HepG2 (cell line): Measurements from ENCODE around the gene FOXK2. TPM values are rescaled to one million over a fixed set of nuclear protein-coding genes. Genes with fewer than 3 reads are reported as not detected.

Experiments used
- HNF4A ChIP-seq: sonication (generic); formaldehyde crosslinking; IDR thresholded peaks from 2 replicates; pipeline ENCODE4 v1.4.0; 2020; ENCODE audit warnings: missing genetic modification reagents
- ISL2 ChIP-seq: sonication (generic); formaldehyde crosslinking; IDR thresholded peaks from 2 replicates; pipeline ENCODE4 v1.5.0; 2020; ENCODE audit warnings: missing genetic modification reagents
- MEIS1 ChIP-seq: sonication (generic); formaldehyde crosslinking; IDR thresholded peaks from 2 replicates; pipeline ENCODE4 v1.9.0; 2021; ENCODE audit warnings: mild to moderate bottlenecking, missing genetic modification reagents, moderate library complexity, borderline replicate concordance
- NPAS2 ChIP-seq: sonication (generic); formaldehyde crosslinking; IDR thresholded peaks from 2 replicates; pipeline ENCODE4 v1.8.0; 2022; ENCODE audit warnings: mild to moderate bottlenecking, missing genetic modification reagents, borderline replicate concordance
- PRMT3 ChIP-seq: sonication (generic); formaldehyde crosslinking; IDR thresholded peaks from 2 replicates; pipeline ENCODE4 v1.8.1; 2022; ENCODE audit warnings: low read depth, mild to moderate bottlenecking, moderate library complexity, missing genetic modification reagents, borderline replicate concordance
- REPIN1 ChIP-seq: sonication (generic); formaldehyde crosslinking; IDR thresholded peaks from 2 replicates; pipeline ENCODE4 v1.8.0; 2022; ENCODE audit warnings: missing genetic modification reagents, low read depth, mild to moderate bottlenecking, borderline replicate concordance
- SALL2 ChIP-seq: sonication (generic); formaldehyde crosslinking; IDR thresholded peaks from 2 replicates; pipeline ENCODE4 v1.8.1; 2023; ENCODE audit warnings: mild to moderate bottlenecking, missing genetic modification reagents, inconsistent platforms
- ZFYVE20 ChIP-seq: sonication (generic); formaldehyde crosslinking; IDR thresholded peaks from 2 replicates; pipeline ENCODE4 v1.8.0; 2023; ENCODE audit warnings: low read depth, mild to moderate bottlenecking, moderate library complexity, missing genetic modification reagents, borderline replicate concordance
- ZNF441 ChIP-seq: sonication (generic); formaldehyde crosslinking; IDR thresholded peaks from 2 replicates; pipeline ENCODE4 v1.7.0; 2021; ENCODE audit warnings: missing genetic modification reagents, borderline replicate concordance
- ZNF563 ChIP-seq: sonication (generic); formaldehyde crosslinking; IDR thresholded peaks from 2 replicates; pipeline ENCODE4 v1.8.0; 2022; ENCODE audit warnings: mild to moderate bottlenecking, moderate library complexity, missing genetic modification reagents
- ZNF569 ChIP-seq: sonication (generic); formaldehyde crosslinking; IDR thresholded peaks from 2 replicates; pipeline ENCODE4 v1.5.0; 2020; ENCODE audit warnings: mild to moderate bottlenecking, missing genetic modification reagents, moderate library complexity, borderline replicate concordance
- ZNF598 ChIP-seq: sonication (generic); formaldehyde crosslinking; IDR thresholded peaks from 2 replicates; pipeline ENCODE4 v1.5.1; 2020; ENCODE audit warnings: mild to moderate bottlenecking, missing genetic modification reagents, borderline replicate concordance
- polyA plus RNA-seq, 8 experiments: library from polyadenylated mRNA; depleted of rRNA in 3 of 8; stranded (reverse) in 7 of 8; unstranded in 1 of 8; fragments of >200 nt; fragmentation: Illumina TruSeq in 4 of 8; extraction: Trizol in 4 of 8; gene quantifications; 2 replicates each; pipeline versions ENCODE4 v1.2.1 to v1.2.3, GENCODE V29; 2011 to 2016; ENCODE audit warnings: low read depth in 4 of 8, missing spikeins in 1 of 8, mixed read lengths in 1 of 8; ENCODE audit not compliant: insufficient read depth in 1 of 8
- total RNA-seq, 5 experiments: library from RNA; depleted of rRNA; stranded (reverse); fragments of >200 nt; fragmentation: Illumina TruSeq; extraction: Trizol; gene quantifications; 2 replicates each; pipeline ENCODE4 v1.2.3, GENCODE V29; 2016; ENCODE audit warnings: low read depth in 1 of 5
- TF ChIP-seq, protein P1 (sequence below): sonication (generic); formaldehyde crosslinking; IDR thresholded peaks from 2 replicates; pipeline ENCODE4 v1.4.0; 2020; ENCODE audit warnings: missing genetic modification reagents
- TF ChIP-seq, protein P2 (sequence below): sonication (generic); formaldehyde crosslinking; IDR thresholded peaks from 2 replicates; pipeline ENCODE4 v1.5.0; 2020; ENCODE audit warnings: missing genetic modification reagents
- TF ChIP-seq, protein P3 (sequence below): IDR thresholded peaks from 2 replicates; pipeline ENCODE4 v1.6.1; 2016; ENCODE audit warnings: missing biosample characterization, missing genetic modification reagents, low read depth

FOXK2 gene
- total and polyA plus RNA-seq, 2 of the 13 experiments (the other 11 are each of a cell fraction or from before 2014, with no cell fraction given): 67.1 to 67.2 TPM

DNA sequence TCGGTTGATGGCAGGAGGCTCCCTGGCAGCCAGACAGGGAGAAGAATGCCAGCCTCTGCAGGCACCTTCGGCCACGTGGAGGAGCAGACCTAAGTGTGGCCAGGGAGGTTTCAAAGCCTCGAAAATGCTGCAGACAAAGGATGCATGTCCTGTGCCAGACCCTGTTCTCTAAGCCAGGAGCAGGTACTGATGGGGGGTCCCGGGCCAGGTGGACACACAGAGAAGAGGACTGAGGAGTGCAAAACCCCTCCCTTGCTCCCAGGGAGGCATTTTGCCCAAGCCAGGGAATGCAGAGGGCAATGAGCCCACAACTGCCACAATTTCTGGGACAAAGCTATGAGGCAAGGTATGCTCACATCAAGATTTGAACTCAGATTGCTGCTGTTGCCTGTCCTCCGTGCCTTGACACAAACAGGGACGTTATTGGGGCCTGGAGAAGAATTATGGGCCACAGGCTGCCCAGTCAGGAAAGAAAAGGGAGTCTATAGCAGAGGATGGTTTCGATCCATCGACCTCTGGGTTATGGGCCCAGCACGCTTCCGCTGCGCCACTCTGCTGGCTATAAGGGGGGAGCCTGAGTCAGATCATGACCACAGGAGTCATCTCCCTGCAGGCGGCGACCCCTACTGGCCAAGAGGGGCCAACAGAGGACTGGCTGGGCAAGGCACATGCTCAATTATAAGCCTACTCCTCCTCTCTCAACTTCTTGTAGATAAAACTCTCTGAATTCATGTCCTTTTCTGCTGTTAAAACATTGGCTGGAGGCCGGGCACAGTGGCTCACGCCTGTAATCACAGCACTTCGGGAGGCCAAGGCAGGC lies 25.1 kb upstream of the FOXK2 start (continued):
- TF ChIP-seq, protein P1, sequence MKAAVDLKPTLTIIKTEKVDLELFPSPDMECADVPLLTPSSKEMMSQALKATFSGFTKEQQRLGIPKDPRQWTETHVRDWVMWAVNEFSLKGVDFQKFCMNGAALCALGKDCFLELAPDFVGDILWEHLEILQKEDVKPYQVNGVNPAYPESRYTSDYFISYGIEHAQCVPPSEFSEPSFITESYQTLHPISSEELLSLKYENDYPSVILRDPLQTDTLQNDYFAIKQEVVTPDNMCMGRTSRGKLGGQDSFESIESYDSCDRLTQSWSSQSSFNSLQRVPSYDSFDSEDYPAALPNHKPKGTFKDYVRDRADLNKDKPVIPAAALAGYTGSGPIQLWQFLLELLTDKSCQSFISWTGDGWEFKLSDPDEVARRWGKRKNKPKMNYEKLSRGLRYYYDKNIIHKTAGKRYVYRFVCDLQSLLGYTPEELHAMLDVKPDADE (CRISPR knock-in tag): peak; percentile 81; the same call in 1 of the 2 replicates
- TF ChIP-seq ZNF441 (no peak), SALL2 (CRISPR knock-in tag) (peak; percentile 91), HNF4A (CRISPR knock-in tag) (peak; percentile 30; the same call in 1 of the 2 replicates), ZNF598 (CRISPR knock-in tag) (peak; percentile 66; the same call in 1 of the 2 replicates), ZFYVE20 (CRISPR knock-in tag) (no peak; the same call in 1 of the 2 replicates), MEIS1 (peak; percentile 91; the same call in 1 of the 2 replicates), REPIN1 (CRISPR knock-in tag) (peak; percentile 99), ZNF563 (CRISPR knock-in tag) (peak; percentile 87; the same call in 1 of the 2 replicates), ISL2 (CRISPR knock-in tag) (peak; percentile 76), NPAS2 (CRISPR knock-in tag) (no peak), PRMT3 (peak; percentile 97; the same call in 1 of the 2 replicates), ZNF569 (no peak)
- TF ChIP-seq, protein P2, sequence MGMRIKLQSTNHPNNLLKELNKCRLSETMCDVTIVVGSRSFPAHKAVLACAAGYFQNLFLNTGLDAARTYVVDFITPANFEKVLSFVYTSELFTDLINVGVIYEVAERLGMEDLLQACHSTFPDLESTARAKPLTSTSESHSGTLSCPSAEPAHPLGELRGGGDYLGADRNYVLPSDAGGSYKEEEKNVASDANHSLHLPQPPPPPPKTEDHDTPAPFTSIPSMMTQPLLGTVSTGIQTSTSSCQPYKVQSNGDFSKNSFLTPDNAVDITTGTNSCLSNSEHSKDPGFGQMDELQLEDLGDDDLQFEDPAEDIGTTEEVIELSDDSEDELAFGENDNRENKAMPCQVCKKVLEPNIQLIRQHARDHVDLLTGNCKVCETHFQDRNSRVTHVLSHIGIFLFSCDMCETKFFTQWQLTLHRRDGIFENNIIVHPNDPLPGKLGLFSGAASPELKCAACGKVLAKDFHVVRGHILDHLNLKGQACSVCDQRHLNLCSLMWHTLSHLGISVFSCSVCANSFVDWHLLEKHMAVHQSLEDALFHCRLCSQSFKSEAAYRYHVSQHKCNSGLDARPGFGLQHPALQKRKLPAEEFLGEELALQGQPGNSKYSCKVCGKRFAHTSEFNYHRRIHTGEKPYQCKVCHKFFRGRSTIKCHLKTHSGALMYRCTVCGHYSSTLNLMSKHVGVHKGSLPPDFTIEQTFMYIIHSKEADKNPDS (CRISPR knock-in tag): no peak; the same call in none of the 2 replicates
- TF ChIP-seq, protein P3, sequence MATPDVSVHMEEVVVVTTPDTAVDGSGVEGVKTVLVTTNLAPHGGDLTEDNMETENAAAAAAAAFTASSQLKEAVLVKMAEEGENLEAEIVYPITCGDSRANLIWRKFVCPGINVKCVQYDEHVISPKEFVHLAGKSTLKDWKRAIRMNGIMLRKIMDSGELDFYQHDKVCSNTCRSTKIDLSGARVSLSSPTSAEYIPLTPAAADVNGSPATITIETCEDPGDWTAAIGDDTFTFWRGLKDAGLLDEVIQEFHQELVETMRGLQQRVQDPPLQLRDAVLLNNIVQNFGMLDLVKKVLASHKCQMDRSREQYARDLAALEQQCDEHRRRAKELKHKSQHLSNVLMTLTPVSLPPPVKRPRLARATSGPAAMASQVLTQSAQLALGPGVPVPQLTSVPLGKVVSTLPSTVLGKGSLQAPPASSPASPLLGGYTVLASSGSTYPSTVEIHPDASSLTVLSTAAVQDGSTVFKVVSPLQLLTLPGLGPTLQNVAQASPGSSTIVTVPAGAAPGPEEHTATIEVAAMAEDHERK: no peak; the same call in 1 of the 2 replicates
